Type B pancreatic cell (in vitro differentiated cells): ENCODE results near the gene MRPL41. TPM values are rescaled to one million over a fixed set of nuclear protein-coding genes. Genes with fewer than 3 reads are reported as not detected.
A peak's percentile ranks its signal among the peaks of the same experiment; 100 is the strongest.
"Not testable (repeated sequence)": the region's sequence is repeated elsewhere in the genome, so short reads cannot be mapped to it uniquely, and the experiment has no call there.

Experiments
- DNase-seq: peaks from one replicate; pipeline ENCODE4 v3.0.0; 2021; ENCODE audit warnings: mixed read lengths; ENCODE audit not compliant: unreplicated experiment; ENCODE audit errors: extremely low spot score
- H3K27ac Mint-ChIP-seq: 2 replicates; pipeline ENCODE4 v1.8.0; 2021; ENCODE audit warnings: mild to moderate bottlenecking, mixed read lengths
- H3K27me3 Mint-ChIP-seq: 2 replicates; pipeline ENCODE4 v1.8.0; 2021; ENCODE audit warnings: mixed read lengths
- H3K36me3 Mint-ChIP-seq: 2 replicates; pipeline ENCODE4 v1.8.0; 2021; ENCODE audit warnings: mixed read lengths
- H3K4me1 Mint-ChIP-seq: one replicate; pipeline ENCODE4 v1.8.0; 2021; ENCODE audit warnings: mixed read lengths; ENCODE audit not compliant: unreplicated experiment
- H3K4me3 Mint-ChIP-seq: 2 replicates; pipeline ENCODE4 v1.8.0; 2021; ENCODE audit warnings: mild to moderate bottlenecking, mixed read lengths
- H3K9me3 Mint-ChIP-seq: 2 replicates; pipeline ENCODE4 v1.8.0; 2021; ENCODE audit warnings: mixed read lengths
- CTCF ChIP-seq: fragments of 200-600 bp; sonication (generic); conservative IDR thresholded peaks from 2 replicates; pipeline ENCODE4 v1.5.0; 2021; ENCODE audit warnings: antibody characterized with exemption, mild to moderate bottlenecking
- total RNA-seq: library from RNA; stranded (reverse); gene quantifications from 2 replicates; pipeline ENCODE4 v1.2.1, GENCODE V29; 2021; ENCODE audit warnings: low replicate concordance

MRPL41 gene
- total RNA-seq, 1 donor from 2014 or later = 51.6 TPM

GRCh38 chr9:137555179-137555578, 3.5 kb downstream of the MRPL41 start:
- Mint-ChIP-seq H3K9me3 (no peaks in the 10 kb centered on the region), H3K4me1 (peaks cover 13% of the 10 kb centered on the region), H3K27me3 (no peaks in the 10 kb centered on the region), H3K27ac (no peak overlapping the region), H3K4me3 (no peak overlapping the region), H3K36me3 (peaks cover 17% of the 10 kb centered on the region)
- no peak for DNase-seq
- TF ChIP-seq CTCF = no peak

- no peak for TF ChIP-seq CTCF
- no peaks in the 10 kb centered on the region for H3K9me3 Mint-ChIP-seq
- no peaks in the 10 kb centered on the region for H3K27me3 Mint-ChIP-seq
- peak overlapping the region; percentile 81 for H3K27ac Mint-ChIP-seq
- H3K4me1 Mint-ChIP-seq = peaks cover 11% of the 10 kb centered on the region
- peak overlapping the region; percentile 20 for H3K4me3 Mint-ChIP-seq
- H3K36me3 Mint-ChIP-seq = peaks cover 18% of the 10 kb centered on the region
- DNase-seq = no peak
These were observed 4.6 kb downstream of the MRPL41 start for GRCh38 chr9:137556069-137556838.

- no peak overlapping the region for H3K4me3 Mint-ChIP-seq
- H3K36me3 Mint-ChIP-seq = peaks cover 27% of the 10 kb centered on the region
- DNase-seq = no peak
- no peak overlapping the region for H3K27ac Mint-ChIP-seq
- H3K4me1 Mint-ChIP-seq = peaks cover 8% of the 10 kb centered on the region
- H3K27me3 Mint-ChIP-seq = no peaks in the 10 kb centered on the region
- no peaks in the 10 kb centered on the region for H3K9me3 Mint-ChIP-seq
- no peak for TF ChIP-seq CTCF
These were observed 6.4 kb downstream of the MRPL41 start for GRCh38 chr9:137558127-137558526.

GRCh38 chr9:137564134-137564533, 12.5 kb downstream of the MRPL41 start:
- Mint-ChIP-seq H3K27ac (no peak overlapping the region), H3K36me3 (peaks cover 19% of the 10 kb centered on the region), H3K4me3 (no peak overlapping the region), H3K4me1 (no peaks in the 10 kb centered on the region), H3K9me3 (no peaks in the 10 kb centered on the region), H3K27me3 (no peaks in the 10 kb centered on the region)
- no peak for DNase-seq
- TF ChIP-seq CTCF = no peak

GRCh38 chr9:137564817-137565411, 13.2 kb downstream of the MRPL41 start:
- Mint-ChIP-seq H3K9me3 (no peaks in the 10 kb centered on the region), H3K27ac (no peak overlapping the region), H3K36me3 (peaks cover 13% of the 10 kb centered on the region), H3K4me3 (no peak overlapping the region), H3K27me3 (no peaks in the 10 kb centered on the region), H3K4me1 (no peaks in the 10 kb centered on the region)
- no peak for DNase-seq
- TF ChIP-seq CTCF = no peak

GRCh38 chr9:137568445-137568844, 16.8 kb downstream of the MRPL41 start:
- not testable (repeated sequence) for H3K4me3 Mint-ChIP-seq, H3K4me1 Mint-ChIP-seq, H3K27me3 Mint-ChIP-seq, H3K9me3 Mint-ChIP-seq, DNase-seq, H3K27ac Mint-ChIP-seq
- peaks cover 16% of the 10 kb centered on the region for H3K36me3 Mint-ChIP-seq
